Endothelial cell of umbilical vein (primary cell): Measurements from ENCODE around the gene ATP6V1A. TPM values are rescaled to one million over a fixed set of nuclear protein-coding genes. Genes with fewer than 3 reads are reported as not detected.
"Not testable (repeated sequence)": the region's sequence is repeated elsewhere in the genome, so short reads cannot be mapped to it uniquely, and the experiment has no call there.

Source experiments
- BruUV-seq: library from RNA; stranded (reverse); fragments of 400-500 nt; replicated peaks from 2 replicates; lab custom pipeline; 2021; lab: Mats Ljungman, UMichigan
- CTCF ChIA-PET: fragments of 300-600, 350-600 bp; sonication (Branson Sonifier 250); formaldehyde crosslinking; loops from one replicate; lab custom pipeline; 2021; ENCODE audit warnings: antibody characterized with exemption, inconsistent platforms; lab: Charles Lee
- POLR2A ChIA-PET: fragments of 300-600, 350-600 bp; sonication (Branson Sonifier 250); formaldehyde crosslinking; loops from one replicate; lab custom pipeline; 2021; ENCODE audit warnings: antibody characterized with exemption, inconsistent platforms; lab: Charles Lee
- DNase-seq: peaks from one replicate; pipeline ENCODE4 v3.0.0-alpha.2; 2011; ENCODE audit warnings: low read depth, low spot score
- FAIRE-seq: peaks from 2 replicates; lab custom pipeline; 2011; peaks lifted over from hg19 to GRCh38; lab: Jason Lieb, UNC
- H2AFZ ChIP-seq: 2 replicates; pipeline ENCODE4 v1.6.0; 2012; ENCODE audit warnings: low read depth, low read length, control low read depth, inconsistent platforms
- H3K27ac ChIP-seq: 2 replicates; pipeline ENCODE4 v1.5.1; 2011; ENCODE audit warnings: low read depth, mild to moderate bottlenecking, control low read depth, low read length, moderate library complexity; ENCODE audit not compliant: insufficient read depth
- H3K27me3 ChIP-seq, 2 experiments: 2 replicates each; pipeline versions ENCODE4 v1.6.0 to v1.6.1; 2011; ENCODE audit warnings: low read length in 2 of 2, mixed read lengths in 1 of 2; ENCODE audit not compliant: control insufficient read depth in 2 of 2, insufficient read depth in 2 of 2
- H3K36me3 ChIP-seq, 2 experiments: 2 replicates in 1 of 2; 3 replicates in 1 of 2; pipeline ENCODE4 v1.5.1; 2011; ENCODE audit warnings: low read length in 2 of 2, mild to moderate bottlenecking in 1 of 2, moderate library complexity in 1 of 2; ENCODE audit not compliant: control insufficient read depth in 2 of 2, insufficient read depth in 2 of 2; ENCODE audit errors: extremely low read depth in 1 of 2
- H3K4me1 ChIP-seq: 3 replicates; pipeline ENCODE4 v1.5.1; 2011; ENCODE audit warnings: mild to moderate bottlenecking, low read length; ENCODE audit not compliant: control insufficient read depth, insufficient read depth; ENCODE audit errors: extremely low read depth
- H3K4me2 ChIP-seq: 2 replicates; pipeline ENCODE4 v1.6.1; 2011; ENCODE audit warnings: low read length, control low read depth, mixed read lengths; ENCODE audit not compliant: insufficient read depth
- H3K4me3 ChIP-seq, 3 experiments: fragments of 200-600 bp in 1 of 3; sonication (generic), shearing (Covaris generic) in 1 of 3; replicated peaks in 1 of 3; 2 replicates each; pipeline ENCODE4 v1.5.1; 2011 to 2016; ENCODE audit warnings: control low read depth in 3 of 3, low read length in 3 of 3, mild to moderate bottlenecking in 2 of 3, inconsistent platforms in 1 of 3, low read depth in 1 of 3, moderate library complexity in 1 of 3; ENCODE audit not compliant: insufficient read depth in 1 of 3
- H3K79me2 ChIP-seq: 2 replicates; pipeline ENCODE4 v1.6.0; 2012; ENCODE audit warnings: low read length, inconsistent platforms; ENCODE audit not compliant: control insufficient read depth, insufficient read depth
- H3K9ac ChIP-seq: replicated peaks from 2 replicates; pipeline ENCODE3; 2011; ENCODE audit warnings: low read length, control low read depth; ENCODE audit not compliant: insufficient read depth; ENCODE audit errors: extremely low read depth
- H3K9me1 ChIP-seq: replicated peaks from 3 replicates; pipeline ENCODE4 v1.6.0; 2011; ENCODE audit warnings: mild to moderate bottlenecking, low read length; ENCODE audit not compliant: control insufficient read depth, insufficient read depth; ENCODE audit errors: extremely low read depth
- H3K9me3 ChIP-seq: replicated peaks from 2 replicates; pipeline ENCODE4 v1.5.1; 2012; ENCODE audit warnings: low read length, inconsistent platforms; ENCODE audit not compliant: control insufficient read depth, insufficient read depth
- H4K20me1 ChIP-seq: replicated peaks from 2 replicates; pipeline ENCODE3; 2011; ENCODE audit warnings: mild to moderate bottlenecking, low read length; ENCODE audit not compliant: control insufficient read depth, insufficient read depth; ENCODE audit errors: extremely low read depth
- EZH2 ChIP-seq: IDR thresholded peaks from 2 replicates; pipeline ENCODE4 v1.6.1; 2012; ENCODE audit warnings: borderline replicate concordance, low read depth, mild to moderate bottlenecking, moderate library complexity, low read length, inconsistent platforms; ENCODE audit not compliant: severe bottlenecking
- FOS ChIP-seq: IDR thresholded peaks from 2 replicates; pipeline ENCODE4 v1.6.1; 2011; ENCODE audit warnings: mild to moderate bottlenecking, low read length, moderate library complexity, borderline replicate concordance; ENCODE audit not compliant: insufficient read depth
- GATA2 ChIP-seq: IDR thresholded peaks from 2 replicates; pipeline ENCODE4 v1.7.0; 2011; ENCODE audit warnings: low read depth, mild to moderate bottlenecking, moderate library complexity, mixed read lengths, low read length; ENCODE audit not compliant: insufficient read length, insufficient read depth
- JUN ChIP-seq: IDR thresholded peaks from 2 replicates; pipeline ENCODE4 v1.6.1; 2011; ENCODE audit warnings: borderline replicate concordance, low read depth; ENCODE audit not compliant: insufficient read length, insufficient read depth
- MYC ChIP-seq: IDR thresholded peaks from one replicate; pipeline ENCODE4 v1.6.1; 2011; ENCODE audit warnings: mild to moderate bottlenecking, low read depth, low read length
- POLR2A ChIP-seq: IDR thresholded peaks from 2 replicates; pipeline ENCODE4 v1.6.1; 2012; ENCODE audit warnings: low read depth, mild to moderate bottlenecking, control low read depth, low read length
- POLR2AphosphoS5 ChIP-seq: IDR thresholded peaks from 2 replicates; pipeline ENCODE4 v1.6.1; 2012; ENCODE audit warnings: low read depth, mild to moderate bottlenecking, control low read depth, low read length, moderate library complexity; ENCODE audit not compliant: insufficient read depth
- dilution Hi-C: fragments of 300-500 bp; cut with MboI; formaldehyde crosslinking; loops from one replicate; pipeline ENCODE4 v1.15.0; 2019; ENCODE audit warnings: low sequenced_read_pairs; ENCODE audit not compliant: extremely low pct_ligation_motif_present
- intact Hi-C: fragments of 100-400 bp; cut with micrococcal nuclease; formaldehyde crosslinking; loops from one replicate; pipeline ENCODE4 v1.10.0; 2022
- polyA plus RNA-seq, 4 experiments: library from polyadenylated mRNA; depleted of rRNA in 3 of 4; stranded (reverse) in 3 of 4; unstranded in 1 of 4; fragments of >200 nt; gene quantifications; 2 replicates each; pipeline versions ENCODE4 v1.2.1 to v1.2.3, GENCODE V29; 2011 to 2012; ENCODE audit warnings: missing spikeins in 1 of 4
- total RNA-seq: library from RNA; stranded (reverse); gene quantifications from 2 replicates; pipeline ENCODE4 v1.2.3, GENCODE V29; 2021
- TF ChIP-seq, protein P1 (sequence below): IDR thresholded peaks from 2 replicates; pipeline ENCODE4 v1.6.1; 2011; ENCODE audit not compliant: insufficient read depth, insufficient read length
- TF ChIP-seq, protein P2 (sequence below), 2 donors: IDR thresholded peaks; 1 replicate in 1 of 2; 2 replicates in 1 of 2; pipeline ENCODE4 v1.5.1; 2011; ENCODE audit warnings: low read length in 2 of 2, mild to moderate bottlenecking in 2 of 2, moderate library complexity in 2 of 2, control low read depth in 1 of 2, inconsistent platforms in 1 of 2, low read depth in 1 of 2; ENCODE audit not compliant: insufficient read depth in 1 of 2; ENCODE audit errors: extremely low read depth in 1 of 2

Gene ATP6V1A
- total and polyA plus RNA-seq, 2 donors (not counting 3 experiments of a cell fraction or from before 2014, with no cell fraction given): 20.9 to 96.9 TPM

DNA sequence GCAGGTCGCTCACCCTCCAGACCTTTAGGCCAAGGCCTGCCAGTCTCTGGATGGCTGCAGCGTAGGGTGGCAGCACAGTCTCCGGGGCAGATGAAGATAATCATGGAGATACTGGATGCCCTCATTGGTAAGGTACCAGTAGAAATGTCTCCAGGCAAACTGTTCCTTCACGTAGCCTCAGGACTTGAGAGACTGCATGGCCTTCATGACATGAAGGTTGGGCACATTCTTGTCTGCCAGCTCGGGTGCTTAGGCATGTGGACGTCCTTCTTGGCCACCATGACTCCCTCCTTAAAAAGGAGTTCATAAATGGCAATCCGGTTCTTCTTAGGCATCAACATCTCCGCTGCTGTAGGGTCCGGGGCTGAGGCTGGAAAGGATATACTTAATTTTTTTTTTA lies 103.6 kb downstream of the ATP6V1A start:
- H3K4me1 ChIP-seq, FAIRE-seq, DNase-seq, H3K4me3 ChIP-seq, POLR2A ChIA-PET, H2AFZ ChIP-seq, H3K9ac ChIP-seq, intact Hi-C loops, H3K27me3 ChIP-seq, CTCF ChIA-PET, H3K79me2 ChIP-seq, H3K27ac ChIP-seq, BruUV-seq, H3K9me1 ChIP-seq, H3K9me3 ChIP-seq, dilution Hi-C loops, H3K4me2 ChIP-seq, H4K20me1 ChIP-seq, H3K36me3 ChIP-seq: not testable (repeated sequence)

DNA sequence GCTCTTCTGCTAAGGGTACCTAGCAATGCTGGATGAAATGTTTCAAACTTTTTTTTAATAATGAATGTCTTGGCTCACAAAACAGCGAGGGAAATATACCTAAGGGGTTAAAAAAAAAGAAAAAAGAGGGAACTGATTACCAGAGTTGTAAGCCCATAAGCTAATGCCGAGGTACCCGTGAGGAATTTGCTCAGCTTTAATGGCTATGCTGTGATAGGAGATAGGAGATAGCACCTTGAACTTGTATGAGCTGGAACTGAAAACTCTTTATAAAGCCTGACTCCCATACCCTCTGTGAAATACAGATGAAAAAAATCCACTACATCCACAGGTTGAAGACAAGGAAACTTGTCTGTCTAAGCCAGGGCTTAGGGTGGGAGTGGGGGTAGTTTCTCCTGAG lies 105.7 kb downstream of the ATP6V1A start:
- FAIRE-seq: no peak
- dilution Hi-C loops (no loop called here), intact Hi-C loops (no loop called here)
- H2AFZ ChIP-seq: no peak overlapping the region
- no peaks in the 10 kb centered on the region for H3K4me1 ChIP-seq
- CTCF ChIA-PET: interaction anchor here (1.8 kb wide), 1 partner anchor 14 kb away, joined by 3 read pairs; the partner anchor contains the start of gene GRAMD1C
- no peaks in the 10 kb centered on the region for H4K20me1 ChIP-seq
- TF ChIP-seq POLR2AphosphoS5: no peak
- no peak for TF ChIP-seq GATA2
- no peak for TF ChIP-seq EZH2
- no peak for TF ChIP-seq FOS
- TF ChIP-seq, protein P1, sequence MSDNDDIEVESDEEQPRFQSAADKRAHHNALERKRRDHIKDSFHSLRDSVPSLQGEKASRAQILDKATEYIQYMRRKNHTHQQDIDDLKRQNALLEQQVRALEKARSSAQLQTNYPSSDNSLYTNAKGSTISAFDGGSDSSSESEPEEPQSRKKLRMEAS: no peak
- TF ChIP-seq, protein P2, sequence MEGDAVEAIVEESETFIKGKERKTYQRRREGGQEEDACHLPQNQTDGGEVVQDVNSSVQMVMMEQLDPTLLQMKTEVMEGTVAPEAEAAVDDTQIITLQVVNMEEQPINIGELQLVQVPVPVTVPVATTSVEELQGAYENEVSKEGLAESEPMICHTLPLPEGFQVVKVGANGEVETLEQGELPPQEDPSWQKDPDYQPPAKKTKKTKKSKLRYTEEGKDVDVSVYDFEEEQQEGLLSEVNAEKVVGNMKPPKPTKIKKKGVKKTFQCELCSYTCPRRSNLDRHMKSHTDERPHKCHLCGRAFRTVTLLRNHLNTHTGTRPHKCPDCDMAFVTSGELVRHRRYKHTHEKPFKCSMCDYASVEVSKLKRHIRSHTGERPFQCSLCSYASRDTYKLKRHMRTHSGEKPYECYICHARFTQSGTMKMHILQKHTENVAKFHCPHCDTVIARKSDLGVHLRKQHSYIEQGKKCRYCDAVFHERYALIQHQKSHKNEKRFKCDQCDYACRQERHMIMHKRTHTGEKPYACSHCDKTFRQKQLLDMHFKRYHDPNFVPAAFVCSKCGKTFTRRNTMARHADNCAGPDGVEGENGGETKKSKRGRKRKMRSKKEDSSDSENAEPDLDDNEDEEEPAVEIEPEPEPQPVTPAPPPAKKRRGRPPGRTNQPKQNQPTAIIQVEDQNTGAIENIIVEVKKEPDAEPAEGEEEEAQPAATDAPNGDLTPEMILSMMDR (IDR thresholded peaks at IDR 0.05; ENCODE audit: extremely low read depth in 1 of 2, insufficient read depth in 1 of 2, low read depth in 1 of 2, low read length in 2 of 2): no peak
- no peak for TF ChIP-seq JUN
- no peak for TF ChIP-seq POLR2A
- TF ChIP-seq MYC: no peak
- H3K36me3 ChIP-seq: no peaks in the 10 kb centered on the region
- no peak overlapping the region for H3K27ac ChIP-seq
- no peak overlapping the region for H3K9ac ChIP-seq
- H3K4me2 ChIP-seq: no peak overlapping the region
- POLR2A ChIA-PET: no interaction called here
- DNase-seq: no peak
- H3K9me3 ChIP-seq: no peaks in the 10 kb centered on the region
- H3K27me3 ChIP-seq: no peaks in the 10 kb centered on the region
- BruUV-seq: no TSS peak
- H3K9me1 ChIP-seq: no peaks in the 10 kb centered on the region
- no peak overlapping the region for H3K4me3 ChIP-seq
- no peaks in the 10 kb centered on the region for H3K79me2 ChIP-seq
